HL-60 (cell line): ENCODE results near the gene OR10A2.

ENCODE experiments used
- DNase-seq, 2 experiments: peaks; one replicate each; pipeline ENCODE4 v3.0.0-alpha.2; 2010 to 2020; ENCODE audit warnings: low read depth in 1 of 2, low spot score in 1 of 2
- H3K27ac ChIP-seq: fragments of 250-450 bp; sonication (Bioruptor Pico); replicated peaks from 2 replicates; pipeline ENCODE4 v1.5.1; 2020; ENCODE audit warnings: mild to moderate bottlenecking, moderate library complexity
- H3K27me3 ChIP-seq: fragments of 250-450 bp; sonication (Bioruptor Pico); 2 replicates; pipeline ENCODE4 v1.5.1; 2021; ENCODE audit warnings: mild to moderate bottlenecking, moderate library complexity; ENCODE audit not compliant: insufficient read depth, poor library complexity, severe bottlenecking
- H3K4me3 ChIP-seq: replicated peaks from 2 replicates; pipeline ENCODE4 v1.5.1; 2011; ENCODE audit warnings: mild to moderate bottlenecking, control low read depth, low read length; ENCODE audit not compliant: insufficient read depth
- GABPA ChIP-seq: IDR thresholded peaks from 2 replicates; pipeline ENCODE4 v1.6.1; 2012; ENCODE audit warnings: low read depth
- POLR2AphosphoS5 ChIP-seq: IDR thresholded peaks from 2 replicates; pipeline ENCODE4 v1.6.1; 2012; ENCODE audit warnings: low read depth
- SPI1 ChIP-seq: IDR thresholded peaks from 2 replicates; pipeline ENCODE4 v1.6.1; 2012; ENCODE audit warnings: low read depth, mild to moderate bottlenecking, borderline replicate concordance
- TF ChIP-seq, protein P1 (sequence below): IDR thresholded peaks from 2 replicates; pipeline ENCODE4 v1.6.1; 2012; ENCODE audit warnings: low read depth; ENCODE audit not compliant: insufficient replicate concordance
- TF ChIP-seq, protein P2 (sequence below): IDR thresholded peaks from one replicate; pipeline ENCODE4 v1.5.1; 2011; ENCODE audit warnings: low read length, control low read depth, inconsistent platforms; ENCODE audit not compliant: insufficient read depth

OR10A2 gene

GRCh38 chr11:6833356-6833755 is 29.5 kb upstream of the OR10A2 start:
- no peak for TF ChIP-seq GABPA
- TF ChIP-seq SPI1, result no peak
- TF ChIP-seq, protein P1, sequence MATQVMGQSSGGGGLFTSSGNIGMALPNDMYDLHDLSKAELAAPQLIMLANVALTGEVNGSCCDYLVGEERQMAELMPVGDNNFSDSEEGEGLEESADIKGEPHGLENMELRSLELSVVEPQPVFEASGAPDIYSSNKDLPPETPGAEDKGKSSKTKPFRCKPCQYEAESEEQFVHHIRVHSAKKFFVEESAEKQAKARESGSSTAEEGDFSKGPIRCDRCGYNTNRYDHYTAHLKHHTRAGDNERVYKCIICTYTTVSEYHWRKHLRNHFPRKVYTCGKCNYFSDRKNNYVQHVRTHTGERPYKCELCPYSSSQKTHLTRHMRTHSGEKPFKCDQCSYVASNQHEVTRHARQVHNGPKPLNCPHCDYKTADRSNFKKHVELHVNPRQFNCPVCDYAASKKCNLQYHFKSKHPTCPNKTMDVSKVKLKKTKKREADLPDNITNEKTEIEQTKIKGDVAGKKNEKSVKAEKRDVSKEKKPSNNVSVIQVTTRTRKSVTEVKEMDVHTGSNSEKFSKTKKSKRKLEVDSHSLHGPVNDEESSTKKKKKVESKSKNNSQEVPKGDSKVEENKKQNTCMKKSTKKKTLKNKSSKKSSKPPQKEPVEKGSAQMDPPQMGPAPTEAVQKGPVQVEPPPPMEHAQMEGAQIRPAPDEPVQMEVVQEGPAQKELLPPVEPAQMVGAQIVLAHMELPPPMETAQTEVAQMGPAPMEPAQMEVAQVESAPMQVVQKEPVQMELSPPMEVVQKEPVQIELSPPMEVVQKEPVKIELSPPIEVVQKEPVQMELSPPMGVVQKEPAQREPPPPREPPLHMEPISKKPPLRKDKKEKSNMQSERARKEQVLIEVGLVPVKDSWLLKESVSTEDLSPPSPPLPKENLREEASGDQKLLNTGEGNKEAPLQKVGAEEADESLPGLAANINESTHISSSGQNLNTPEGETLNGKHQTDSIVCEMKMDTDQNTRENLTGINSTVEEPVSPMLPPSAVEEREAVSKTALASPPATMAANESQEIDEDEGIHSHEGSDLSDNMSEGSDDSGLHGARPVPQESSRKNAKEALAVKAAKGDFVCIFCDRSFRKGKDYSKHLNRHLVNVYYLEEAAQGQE, result no peak
- TF ChIP-seq, protein P2, sequence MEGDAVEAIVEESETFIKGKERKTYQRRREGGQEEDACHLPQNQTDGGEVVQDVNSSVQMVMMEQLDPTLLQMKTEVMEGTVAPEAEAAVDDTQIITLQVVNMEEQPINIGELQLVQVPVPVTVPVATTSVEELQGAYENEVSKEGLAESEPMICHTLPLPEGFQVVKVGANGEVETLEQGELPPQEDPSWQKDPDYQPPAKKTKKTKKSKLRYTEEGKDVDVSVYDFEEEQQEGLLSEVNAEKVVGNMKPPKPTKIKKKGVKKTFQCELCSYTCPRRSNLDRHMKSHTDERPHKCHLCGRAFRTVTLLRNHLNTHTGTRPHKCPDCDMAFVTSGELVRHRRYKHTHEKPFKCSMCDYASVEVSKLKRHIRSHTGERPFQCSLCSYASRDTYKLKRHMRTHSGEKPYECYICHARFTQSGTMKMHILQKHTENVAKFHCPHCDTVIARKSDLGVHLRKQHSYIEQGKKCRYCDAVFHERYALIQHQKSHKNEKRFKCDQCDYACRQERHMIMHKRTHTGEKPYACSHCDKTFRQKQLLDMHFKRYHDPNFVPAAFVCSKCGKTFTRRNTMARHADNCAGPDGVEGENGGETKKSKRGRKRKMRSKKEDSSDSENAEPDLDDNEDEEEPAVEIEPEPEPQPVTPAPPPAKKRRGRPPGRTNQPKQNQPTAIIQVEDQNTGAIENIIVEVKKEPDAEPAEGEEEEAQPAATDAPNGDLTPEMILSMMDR, result no peak
- no peak for TF ChIP-seq POLR2AphosphoS5

GRCh38 chr11:6834021-6834420 is 28.8 kb upstream of the OR10A2 start:
- TF ChIP-seq, protein P2, result no peak
- TF ChIP-seq SPI1, result no peak
- TF ChIP-seq, protein P1, result no peak
- no peak for TF ChIP-seq GABPA
- TF ChIP-seq POLR2AphosphoS5, result no peak
- Histone ChIP-seq H3K27ac (no peak overlapping the region), H3K4me3 (no peak overlapping the region), H3K27me3 (no peaks in the 10 kb centered on the region)
- DNase-seq, result no peak

More at GRCh38 chr11:6833356-6833755, 29.5 kb upstream of the OR10A2 start:
- H3K27me3 ChIP-seq, result no peaks in the 10 kb centered on the region
- no peak overlapping the region for H3K4me3 ChIP-seq
- no peak for DNase-seq
- no peak overlapping the region for H3K27ac ChIP-seq

- no peaks in the 10 kb centered on the region for H3K27me3 ChIP-seq
- H3K27ac ChIP-seq, result no peak overlapping the region
- no peak for DNase-seq
- H3K4me3 ChIP-seq, result no peak overlapping the region
- TF ChIP-seq, protein P2, result no peak
- TF ChIP-seq POLR2AphosphoS5, result no peak
Measured at GRCh38 chr11:6841694-6842093, 21.2 kb upstream of the OR10A2 start.

- TF ChIP-seq, protein P1, result no peak
- TF ChIP-seq SPI1 (no peak), GABPA (no peak), POLR2AphosphoS5 (no peak)
- TF ChIP-seq, protein P2, result no peak
- DNase-seq, result no peak
- no peak overlapping the region for H3K27ac ChIP-seq
- no peaks in the 10 kb centered on the region for H3K27me3 ChIP-seq
- no peak overlapping the region for H3K4me3 ChIP-seq
Measured at GRCh38 chr11:6843670-6844069, 19.2 kb upstream of the OR10A2 start.
